Liver (tissue), 9 donors: Measurements from ENCODE around the gene CCDC172. TPM values are rescaled to one million over a fixed set of nuclear protein-coding genes. Genes with fewer than 3 reads are reported as not detected.

Source experiments
- DNase-seq: peaks from one replicate; pipeline ENCODE4 v3.0.0-alpha.2; 2017; ENCODE audit warnings: low spot score
- H3K27ac ChIP-seq, 2 donors: one replicate each; pipeline ENCODE4 v1.7.0; 2013; ENCODE audit warnings: inconsistent platforms in 2 of 2, low read length in 2 of 2, control low read depth in 1 of 2, low read depth in 1 of 2, mild to moderate bottlenecking in 1 of 2
- H3K27me3 ChIP-seq, 4 donors: one replicate each; pipeline versions ENCODE4 v1.6.1 to v1.7.0; 2013; ENCODE audit warnings: low read length in 3 of 4, inconsistent platforms in 1 of 4, mild to moderate bottlenecking in 1 of 4, moderate library complexity in 1 of 4; ENCODE audit not compliant: control insufficient read depth in 4 of 4, insufficient read depth in 4 of 4
- H3K36me3 ChIP-seq, 4 donors: one replicate each; pipeline versions ENCODE4 v1.6.1 to v1.7.0; 2013; ENCODE audit warnings: low read length in 3 of 4, mild to moderate bottlenecking in 3 of 4, low read depth in 1 of 4, moderate library complexity in 1 of 4; ENCODE audit not compliant: control insufficient read depth in 4 of 4, insufficient read depth in 3 of 4
- H3K4me1 ChIP-seq, 4 donors: one replicate each; pipeline versions ENCODE4 v1.6.1 to v1.7.0; 2013; ENCODE audit warnings: low read length in 3 of 4, mild to moderate bottlenecking in 3 of 4, moderate library complexity in 1 of 4; ENCODE audit not compliant: control insufficient read depth in 4 of 4, insufficient read depth in 4 of 4
- H3K4me3 ChIP-seq, 3 donors: one replicate each; pipeline versions ENCODE4 v1.6.1 to v1.7.0; 2013; ENCODE audit warnings: low read length in 3 of 3, control low read depth in 1 of 3, low read depth in 1 of 3, mild to moderate bottlenecking in 1 of 3
- H3K9ac ChIP-seq, 2 donors: one replicate each; pipeline ENCODE4 v1.7.0; 2013; ENCODE audit warnings: low read length in 2 of 2, mild to moderate bottlenecking in 2 of 2, moderate library complexity in 2 of 2, control low read depth in 1 of 2, low read depth in 1 of 2
- H3K9me3 ChIP-seq, 4 donors: one replicate each; pipeline versions ENCODE4 v1.6.1 to v1.7.0; 2013; ENCODE audit warnings: low read length in 3 of 4; ENCODE audit not compliant: control insufficient read depth in 4 of 4
- ATF3 ChIP-seq: IDR thresholded peaks from 2 replicates; pipeline ENCODE4 v1.6.1; 2016; ENCODE audit warnings: antibody characterized with exemption
- EGR1 ChIP-seq, 2 donors: IDR thresholded peaks; 2 replicates each; pipeline ENCODE4 v1.6.1; 2016 to 2018; ENCODE audit warnings: antibody characterized with exemption in 2 of 2, low read depth in 2 of 2
- FOXA1 ChIP-seq: IDR thresholded peaks from 2 replicates; pipeline ENCODE4 v1.6.1; 2016; ENCODE audit warnings: antibody characterized with exemption
- FOXA2 ChIP-seq: IDR thresholded peaks from 2 replicates; pipeline ENCODE4 v1.6.1; 2016; ENCODE audit warnings: antibody characterized with exemption
- GABPA ChIP-seq, 2 donors: IDR thresholded peaks in 1 of 2; conservative IDR thresholded peaks in 1 of 2; 2 replicates each; pipeline ENCODE4 v1.6.1; 2016; ENCODE audit warnings: antibody characterized with exemption in 2 of 2, mild to moderate bottlenecking in 1 of 2, moderate library complexity in 1 of 2
- HNF4A ChIP-seq, 2 donors: conservative IDR thresholded peaks; 2 replicates each; pipeline ENCODE4 v1.6.1; 2016; ENCODE audit warnings: antibody characterized with exemption in 2 of 2, mild to moderate bottlenecking in 2 of 2
- JUND ChIP-seq, 2 donors: IDR thresholded peaks; 2 replicates each; pipeline ENCODE4 v1.6.1; 2016; ENCODE audit warnings: antibody characterized with exemption in 2 of 2
- MAX ChIP-seq: IDR thresholded peaks from 2 replicates; pipeline ENCODE4 v1.6.1; 2016; ENCODE audit warnings: antibody characterized with exemption
- RAD21 ChIP-seq, 2 donors: IDR thresholded peaks; 2 replicates each; pipeline ENCODE4 v1.6.1; 2016; ENCODE audit warnings: antibody characterized with exemption in 2 of 2, mild to moderate bottlenecking in 2 of 2
- SP1 ChIP-seq: IDR thresholded peaks from 2 replicates; pipeline ENCODE4 v1.6.1; 2018; ENCODE audit warnings: antibody characterized with exemption, mild to moderate bottlenecking
- TAF1 ChIP-seq: conservative IDR thresholded peaks from 2 replicates; pipeline ENCODE4 v1.6.1; 2016; ENCODE audit warnings: antibody characterized with exemption, mild to moderate bottlenecking
- YY1 ChIP-seq: IDR thresholded peaks from 2 replicates; pipeline ENCODE4 v1.6.1; 2016; ENCODE audit warnings: antibody characterized with exemption, mild to moderate bottlenecking
- WGBS: extraction: QIAGEN DNeasy Blood & Tissue Kit; methylation state at CpG from one replicate; pipeline ENCODE4 v1.1.7; 2013; 5-methylcytosine and 5-hydroxymethylcytosine counted together
- polyA plus RNA-seq, 2 donors: library from polyadenylated mRNA; stranded (reverse) in 1 of 2; unstranded in 1 of 2; fragments of 200-250 nt in 1 of 2; fragments of >200 nt in 1 of 2; fragmentation: Nextera tagmentation in 1 of 2; extraction: Ambion mirVana in 1 of 2; gene quantifications; one replicate each; pipeline versions ENCODE4 v1.2.1 to v1.2.3, GENCODE V29; 2013 to 2015
- total RNA-seq, 2 donors: library from RNA; depleted of rRNA; stranded (reverse); fragments of >200 nt; gene quantifications; one replicate each; pipeline ENCODE4 v1.2.3, GENCODE V29; 2014
- TF ChIP-seq, protein P1 (sequence below): IDR thresholded peaks from 2 replicates; pipeline ENCODE4 v1.6.1; 2016; ENCODE audit warnings: antibody characterized with exemption
- TF ChIP-seq, protein P2 (sequence below): fragments of 150-350 bp; IDR thresholded peaks from 2 replicates; pipeline ENCODE4 v1.5.1; 2017; ENCODE audit warnings: improper control_type of control experiment, low read depth, low read length; ENCODE audit not compliant: missing input control
- donor health status: healthy.
- donor health status: healthy.
- donor health status: healthy.
- donor health status: healthy.
- donor health status: healthy.

The CCDC172 gene
- total and polyA plus RNA-seq, 4 donors = not detected

- Histone ChIP-seq H3K27me3 (no peaks in the 10 kb centered on the region), H3K9me3 (no peaks in the 10 kb centered on the region), H3K36me3 (no peaks in the 10 kb centered on the region), H3K4me1 (no peaks in the 10 kb centered on the region), H3K9ac (no peak overlapping the region), H3K4me3 (no peak overlapping the region), H3K27ac (no peak overlapping the region)
- 90% methylated on average over 5 of the region's 5 CpGs for WGBS
- TF ChIP-seq FOXA1 (no peak), YY1 (no peak), EGR1 (IDR thresholded peaks at IDR 0.05; ENCODE audit: low read depth in 2 of 2) (no peak), TAF1 (no peak), FOXA2 (no peak), MAX (no peak), JUND (IDR thresholded peaks at IDR 0.05) (no peak), SP1 (no peak), HNF4A (conservative IDR thresholded peaks at IDR 0.05) (no peak), ATF3 (no peak), RAD21 (IDR thresholded peaks at IDR 0.05) (no peak)
- TF ChIP-seq, protein P1, sequence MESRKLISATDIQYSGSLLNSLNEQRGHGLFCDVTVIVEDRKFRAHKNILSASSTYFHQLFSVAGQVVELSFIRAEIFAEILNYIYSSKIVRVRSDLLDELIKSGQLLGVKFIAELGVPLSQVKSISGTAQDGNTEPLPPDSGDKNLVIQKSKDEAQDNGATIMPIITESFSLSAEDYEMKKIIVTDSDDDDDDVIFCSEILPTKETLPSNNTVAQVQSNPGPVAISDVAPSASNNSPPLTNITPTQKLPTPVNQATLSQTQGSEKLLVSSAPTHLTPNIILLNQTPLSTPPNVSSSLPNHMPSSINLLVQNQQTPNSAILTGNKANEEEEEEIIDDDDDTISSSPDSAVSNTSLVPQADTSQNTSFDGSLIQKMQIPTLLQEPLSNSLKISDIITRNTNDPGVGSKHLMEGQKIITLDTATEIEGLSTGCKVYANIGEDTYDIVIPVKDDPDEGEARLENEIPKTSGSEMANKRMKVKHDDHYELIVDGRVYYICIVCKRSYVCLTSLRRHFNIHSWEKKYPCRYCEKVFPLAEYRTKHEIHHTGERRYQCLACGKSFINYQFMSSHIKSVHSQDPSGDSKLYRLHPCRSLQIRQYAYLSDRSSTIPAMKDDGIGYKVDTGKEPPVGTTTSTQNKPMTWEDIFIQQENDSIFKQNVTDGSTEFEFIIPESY = no peak
- TF ChIP-seq, protein P2, sequence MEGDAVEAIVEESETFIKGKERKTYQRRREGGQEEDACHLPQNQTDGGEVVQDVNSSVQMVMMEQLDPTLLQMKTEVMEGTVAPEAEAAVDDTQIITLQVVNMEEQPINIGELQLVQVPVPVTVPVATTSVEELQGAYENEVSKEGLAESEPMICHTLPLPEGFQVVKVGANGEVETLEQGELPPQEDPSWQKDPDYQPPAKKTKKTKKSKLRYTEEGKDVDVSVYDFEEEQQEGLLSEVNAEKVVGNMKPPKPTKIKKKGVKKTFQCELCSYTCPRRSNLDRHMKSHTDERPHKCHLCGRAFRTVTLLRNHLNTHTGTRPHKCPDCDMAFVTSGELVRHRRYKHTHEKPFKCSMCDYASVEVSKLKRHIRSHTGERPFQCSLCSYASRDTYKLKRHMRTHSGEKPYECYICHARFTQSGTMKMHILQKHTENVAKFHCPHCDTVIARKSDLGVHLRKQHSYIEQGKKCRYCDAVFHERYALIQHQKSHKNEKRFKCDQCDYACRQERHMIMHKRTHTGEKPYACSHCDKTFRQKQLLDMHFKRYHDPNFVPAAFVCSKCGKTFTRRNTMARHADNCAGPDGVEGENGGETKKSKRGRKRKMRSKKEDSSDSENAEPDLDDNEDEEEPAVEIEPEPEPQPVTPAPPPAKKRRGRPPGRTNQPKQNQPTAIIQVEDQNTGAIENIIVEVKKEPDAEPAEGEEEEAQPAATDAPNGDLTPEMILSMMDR = no peak
- DNase-seq = no peak
Measured at GRCh38 chr10:116382290-116382689, 58.0 kb downstream of the CCDC172 start.

DNA sequence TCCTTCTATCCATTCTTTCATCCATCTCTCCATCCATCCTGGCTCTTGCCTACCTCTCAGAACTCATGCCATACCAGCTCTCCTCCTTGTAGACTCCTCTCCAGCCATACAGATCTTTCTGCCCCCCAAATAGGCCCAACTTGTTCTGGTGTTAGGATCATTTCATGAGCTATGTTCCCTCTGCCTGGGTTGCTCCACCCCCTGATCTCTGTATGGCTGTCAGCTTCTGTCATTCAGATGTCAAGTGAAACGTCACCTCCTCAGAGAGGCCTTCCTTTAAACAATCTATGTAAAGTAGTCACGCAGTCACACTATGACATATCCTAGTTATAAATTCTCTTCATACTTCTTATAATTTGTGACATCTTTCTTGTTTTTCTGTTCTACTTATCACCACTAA, 61.1 kb downstream of the CCDC172 start:
- no peak for TF ChIP-seq MAX
- no peak for TF ChIP-seq RAD21 (IDR thresholded peaks at IDR 0.05)
- TF ChIP-seq GABPA (IDR thresholded peaks at IDR 0.05 in 1 of 2, conservative IDR thresholded peaks at IDR 0.05 in 1 of 2) = no peak
- TF ChIP-seq SP1 = no peak
- no peak for TF ChIP-seq TAF1
- no peaks in the 10 kb centered on the region for H3K4me1 ChIP-seq
- no peaks in the 10 kb centered on the region for H3K27me3 ChIP-seq
- H3K4me3 ChIP-seq = no peak overlapping the region
- no peaks in the 10 kb centered on the region for H3K36me3 ChIP-seq
- no peak for DNase-seq
- WGBS = 88% methylated on average over 2 of the region's 2 CpGs
- no peak overlapping the region for H3K9ac ChIP-seq
- no peaks in the 10 kb centered on the region for H3K9me3 ChIP-seq
- no peak overlapping the region for H3K27ac ChIP-seq
